Measurements from ENCODE around the gene MPPED1. TPM values are rescaled to one million over a fixed set of nuclear protein-coding genes. Genes with fewer than 3 reads are reported as not detected.

MPPED1 gene, protein sequence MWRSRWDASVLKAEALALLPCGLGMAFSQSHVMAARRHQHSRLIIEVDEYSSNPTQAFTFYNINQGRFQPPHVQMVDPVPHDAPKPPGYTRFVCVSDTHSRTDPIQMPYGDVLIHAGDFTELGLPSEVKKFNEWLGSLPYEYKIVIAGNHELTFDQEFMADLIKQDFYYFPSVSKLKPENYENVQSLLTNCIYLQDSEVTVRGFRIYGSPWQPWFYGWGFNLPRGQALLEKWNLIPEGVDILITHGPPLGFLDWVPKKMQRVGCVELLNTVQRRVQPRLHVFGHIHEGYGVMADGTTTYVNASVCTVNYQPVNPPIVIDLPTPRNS
- not detected in 2 replicates for total RNA-seq

DNA sequence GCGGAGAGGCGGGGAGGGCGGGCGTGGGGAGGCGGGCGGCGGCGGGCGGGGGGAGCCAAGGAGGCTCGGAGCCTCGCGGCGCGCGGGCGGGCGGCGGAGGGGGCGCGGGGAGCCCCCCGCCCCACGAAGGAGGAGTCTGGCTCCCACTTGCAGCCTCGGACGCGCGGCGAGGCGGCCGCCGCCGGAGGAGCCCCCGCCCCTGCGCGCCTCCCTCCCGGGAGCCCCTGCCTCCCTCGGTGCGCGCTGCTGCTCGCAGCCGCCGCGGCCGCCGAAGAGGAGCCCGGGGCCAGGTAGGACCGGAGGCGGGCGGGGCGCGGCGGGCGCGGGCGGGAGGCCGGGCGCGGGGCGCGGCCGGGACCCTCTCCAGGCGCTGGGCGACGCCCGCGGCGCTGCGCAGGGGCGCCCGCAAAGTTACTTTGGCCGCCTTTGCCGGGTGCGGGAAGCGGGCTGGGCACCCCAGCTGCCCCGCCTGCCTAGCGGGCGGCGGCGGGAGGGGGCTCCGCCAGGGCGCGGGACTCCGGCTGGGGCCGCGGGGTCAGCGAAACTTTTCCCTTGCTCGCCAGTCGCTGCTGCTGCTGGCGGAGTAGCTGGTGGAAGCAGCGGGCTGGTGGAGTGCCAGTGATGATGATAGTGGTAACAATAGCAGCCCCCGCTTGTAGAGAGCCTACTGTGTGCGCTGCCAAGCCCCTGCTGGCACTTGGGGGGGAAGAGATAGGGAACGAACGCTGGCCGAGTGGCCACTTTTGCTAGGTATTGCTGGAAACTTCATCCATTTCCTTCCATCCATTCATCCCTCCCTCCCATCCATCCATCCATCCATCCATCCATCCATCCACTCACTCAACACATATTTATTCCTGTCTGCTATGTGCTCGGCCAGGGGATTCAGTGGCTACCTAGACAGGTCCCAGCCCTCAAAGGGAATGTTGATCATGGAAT lies at the start of gene MPPED1:
Gene MPPED1 (plus strand): TSS at position 146 of the 939 bp plus-strand sequence. CDS start 12,972 bp downstream, outside the sequence.

Other genes with a start within 250 kb of the MPPED1 start
- gene TTLL12, start 224.9 kb upstream of the MPPED1 start, total RNA-seq = 83.2 and 144 TPM in 2 replicates
- gene SCUBE1, start 68.6 kb upstream of the MPPED1 start, total RNA-seq = not detected in 2 replicates